Thoracic aorta (tissue), 2 donors: ENCODE data around the gene CXorf65. TPM values are rescaled to one million over a fixed set of nuclear protein-coding genes. Genes with fewer than 3 reads are reported as not detected.
A peak's percentile ranks its signal among the peaks of the same experiment; 100 is the strongest.

Experiments
- ATAC-seq: fragments of 150-250 bp; one replicate; pipeline ENCODE4 v1.8.0; 2017; ENCODE audit warnings: low read depth; ENCODE audit not compliant: insufficient number of reproducible peaks, low FRiP score
- DNase-seq: peaks from one replicate; pipeline ENCODE4 v3.0.0-alpha.2; 2020; ENCODE audit warnings: low spot score
- H3K27ac ChIP-seq, 2 donors: fragments of 200-600 bp; sonication (generic); 1 replicate in 1 of 2; 2 replicates in 1 of 2; pipeline ENCODE4 v1.5.1; 2016; ENCODE audit warnings: mild to moderate bottlenecking in 2 of 2, moderate library complexity in 2 of 2
- H3K27me3 ChIP-seq: fragments of 200-600 bp; sonication (generic); replicated peaks from 2 replicates; pipeline ENCODE4 v1.6.0; 2016; ENCODE audit warnings: mild to moderate bottlenecking; ENCODE audit not compliant: insufficient read depth
- H3K36me3 ChIP-seq: fragments of 200-600 bp; sonication (generic); one replicate; pipeline ENCODE4 v1.5.1; 2016
- H3K4me1 ChIP-seq, 2 donors: fragments of 200-600 bp; sonication (generic); 1 replicate in 1 of 2; 2 replicates in 1 of 2; pipeline versions ENCODE4 v1.5.1 to v1.6.0; 2016; ENCODE audit warnings: low read depth in 2 of 2, mild to moderate bottlenecking in 1 of 2; ENCODE audit not compliant: control insufficient read depth in 1 of 2
- H3K4me3 ChIP-seq: fragments of 200-600 bp; sonication (generic); 2 replicates; pipeline ENCODE4 v1.5.1; 2016; ENCODE audit warnings: mild to moderate bottlenecking
- H3K9me3 ChIP-seq: fragments of 200-600 bp; sonication (generic); 2 replicates; pipeline ENCODE4 v1.5.1; 2016
- total RNA-seq, 2 donors: library from RNA; depleted of rRNA; stranded (reverse); fragments of >200 nt; gene quantifications; one replicate each; pipeline versions ENCODE4 v1.1.0 to v1.2.3, GENCODE V29; 2016
- TF ChIP-seq, protein P1 (sequence below): fragments of 200-600 bp; sonication (generic); IDR thresholded peaks from one replicate; pipeline ENCODE4 v1.5.1; 2019; ENCODE audit warnings: antibody characterized with exemption

The CXorf65 gene
- total RNA-seq, 2 donors from 2014 or later = not detected

DNA sequence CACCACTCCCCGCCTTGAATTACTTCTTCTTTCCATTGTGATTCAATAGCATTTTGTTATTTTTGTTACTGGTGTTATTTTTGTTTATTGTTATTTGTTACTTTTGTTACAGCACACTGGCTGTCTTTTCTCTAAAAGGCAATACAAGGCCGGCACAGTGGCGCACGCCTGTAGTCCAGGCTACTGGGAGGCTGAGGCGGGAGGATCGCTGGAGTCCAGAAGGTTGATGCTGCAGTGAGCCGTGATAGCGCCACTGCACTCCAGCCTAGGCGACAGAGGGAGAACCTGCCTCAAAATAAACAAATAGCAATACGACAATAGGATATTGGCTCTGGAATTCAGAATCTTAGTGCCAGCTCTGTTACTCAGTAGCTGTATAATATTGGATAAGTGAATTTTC lies 10.8 kb upstream of the CXorf65 start:
- H3K4me3 ChIP-seq = peak overlapping the region; percentile 87
- no peaks in the 10 kb centered on the region for H3K9me3 ChIP-seq
- H3K4me1 ChIP-seq = peaks cover 0 to 7% of the 10 kb centered on the region in 2 donors
- no peak for DNase-seq
- no peaks in the 10 kb centered on the region for H3K27me3 ChIP-seq
- no peak for ATAC-seq
- no peak overlapping the region for H3K27ac ChIP-seq
- H3K36me3 ChIP-seq = peaks cover 13% of the 10 kb centered on the region
- TF ChIP-seq, protein P1, sequence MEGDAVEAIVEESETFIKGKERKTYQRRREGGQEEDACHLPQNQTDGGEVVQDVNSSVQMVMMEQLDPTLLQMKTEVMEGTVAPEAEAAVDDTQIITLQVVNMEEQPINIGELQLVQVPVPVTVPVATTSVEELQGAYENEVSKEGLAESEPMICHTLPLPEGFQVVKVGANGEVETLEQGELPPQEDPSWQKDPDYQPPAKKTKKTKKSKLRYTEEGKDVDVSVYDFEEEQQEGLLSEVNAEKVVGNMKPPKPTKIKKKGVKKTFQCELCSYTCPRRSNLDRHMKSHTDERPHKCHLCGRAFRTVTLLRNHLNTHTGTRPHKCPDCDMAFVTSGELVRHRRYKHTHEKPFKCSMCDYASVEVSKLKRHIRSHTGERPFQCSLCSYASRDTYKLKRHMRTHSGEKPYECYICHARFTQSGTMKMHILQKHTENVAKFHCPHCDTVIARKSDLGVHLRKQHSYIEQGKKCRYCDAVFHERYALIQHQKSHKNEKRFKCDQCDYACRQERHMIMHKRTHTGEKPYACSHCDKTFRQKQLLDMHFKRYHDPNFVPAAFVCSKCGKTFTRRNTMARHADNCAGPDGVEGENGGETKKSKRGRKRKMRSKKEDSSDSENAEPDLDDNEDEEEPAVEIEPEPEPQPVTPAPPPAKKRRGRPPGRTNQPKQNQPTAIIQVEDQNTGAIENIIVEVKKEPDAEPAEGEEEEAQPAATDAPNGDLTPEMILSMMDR = no peak

DNA sequence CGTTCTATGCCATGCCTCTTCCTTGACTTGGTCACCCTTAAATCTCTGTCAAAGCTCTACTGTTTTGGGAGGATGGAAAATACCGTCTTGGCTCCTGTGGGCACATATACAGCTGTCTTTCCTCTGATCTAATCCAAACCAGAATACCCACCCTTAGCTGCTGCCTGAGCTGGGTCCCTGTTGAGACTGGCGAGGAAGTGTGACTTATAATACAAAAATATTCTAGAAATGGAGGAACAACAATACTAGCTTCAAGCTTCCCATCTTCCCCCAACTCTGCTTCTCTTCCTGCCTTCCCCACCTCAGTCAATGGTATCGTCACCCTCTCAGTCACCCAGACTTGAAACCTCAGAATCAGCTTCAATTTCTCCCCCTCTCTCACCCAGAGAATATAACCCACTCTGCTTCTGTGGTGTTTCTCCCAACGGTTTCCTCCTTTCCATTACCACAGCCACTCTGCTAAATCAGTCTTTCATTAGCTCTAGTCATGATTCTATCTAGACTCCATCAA lies 5.4 kb upstream of the CXorf65 start:
- no peaks in the 10 kb centered on the region for H3K9me3 ChIP-seq
- no peak for DNase-seq
- no peaks in the 10 kb centered on the region for H3K27me3 ChIP-seq
- TF ChIP-seq, protein P1 = no peak
- H3K4me3 ChIP-seq = peak overlapping the region; percentile 5
- H3K4me1 ChIP-seq = no peaks in the 10 kb centered on the region
- H3K27ac ChIP-seq = no peak overlapping the region
- H3K36me3 ChIP-seq = no peaks in the 10 kb centered on the region
- no peak for ATAC-seq

DNA sequence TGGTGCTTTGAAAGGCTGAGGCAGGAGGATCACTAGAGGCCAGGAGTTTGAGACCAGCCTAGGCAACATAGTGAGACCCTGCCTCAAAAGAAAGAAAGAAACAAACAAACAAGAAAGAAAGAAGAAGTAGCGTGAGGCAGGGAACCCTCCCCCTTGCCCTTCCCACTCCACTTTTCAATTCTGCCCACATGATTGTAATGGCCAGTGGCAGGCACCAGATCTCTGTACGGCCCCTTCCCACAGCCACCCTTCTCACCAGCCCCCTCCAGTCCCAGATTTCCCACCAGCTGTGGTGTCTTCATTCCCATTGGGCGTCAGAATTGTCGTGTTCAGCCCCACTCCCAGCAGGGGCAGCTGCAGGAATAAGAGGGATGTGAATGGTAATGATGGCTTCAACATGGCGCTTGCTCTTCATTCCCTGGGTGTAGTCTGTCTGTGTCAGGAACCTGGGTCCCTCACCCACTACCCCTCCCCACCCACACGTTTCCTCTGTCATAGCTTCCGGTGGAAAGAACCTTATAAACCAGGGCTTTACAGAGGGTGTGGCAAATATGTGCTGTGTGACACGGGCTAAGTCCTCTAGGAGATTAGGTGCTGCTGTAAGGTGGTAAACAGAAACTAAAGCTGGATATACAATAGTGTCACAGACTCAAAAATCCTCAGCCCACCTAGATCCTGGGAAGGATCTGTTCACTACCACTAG lies 4.8 kb upstream of the CXorf65 start, which contains the start of gene IL2RG:
Gene IL2RG (minus strand): TSS at position 437 of the 703 bp plus-strand sequence. CDS start 38 bp downstream, at position 399.
- Histone ChIP-seq H3K27ac (no peak within 1 kb of the TSS), H3K9me3 (no peaks in the 10 kb centered on the region), H3K4me3 (peak within 1 kb of the TSS; percentile 5), H3K27me3 (no peaks in the 10 kb centered on the region), H3K36me3 (no peaks in the 10 kb centered on the region), H3K4me1 (no peaks in the 10 kb centered on the region)
- ATAC-seq (no peak), DNase-seq (no peak)
- TF ChIP-seq, protein P1 = no peak

DNA sequence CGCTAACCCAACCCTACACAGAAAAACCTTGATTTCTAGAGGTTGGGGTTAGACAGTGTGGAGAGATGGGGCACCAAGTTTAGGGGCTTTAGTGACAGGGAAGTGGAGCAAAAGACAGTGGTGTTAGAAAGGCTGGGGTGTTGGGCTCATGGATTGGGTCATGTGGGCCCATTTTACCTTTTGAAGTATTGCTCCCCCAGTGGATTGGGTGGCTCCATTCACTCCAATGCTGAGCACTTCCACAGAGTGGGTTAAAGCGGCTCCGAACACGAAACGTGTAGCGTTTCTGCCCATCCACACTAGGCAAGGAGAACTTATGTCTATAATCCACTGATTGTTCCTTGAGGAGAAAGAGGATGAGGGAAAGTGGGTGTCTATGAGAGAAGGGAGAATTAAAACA lies 2.5 kb upstream of the CXorf65 start:
- no peak for ATAC-seq
- Histone ChIP-seq H3K9me3 (no peaks in the 10 kb centered on the region), H3K4me1 (no peaks in the 10 kb centered on the region), H3K4me3 (no peak overlapping the region), H3K27me3 (no peaks in the 10 kb centered on the region), H3K27ac (no peak overlapping the region), H3K36me3 (no peaks in the 10 kb centered on the region)
- TF ChIP-seq, protein P1 = no peak
- DNase-seq = no peak

DNA sequence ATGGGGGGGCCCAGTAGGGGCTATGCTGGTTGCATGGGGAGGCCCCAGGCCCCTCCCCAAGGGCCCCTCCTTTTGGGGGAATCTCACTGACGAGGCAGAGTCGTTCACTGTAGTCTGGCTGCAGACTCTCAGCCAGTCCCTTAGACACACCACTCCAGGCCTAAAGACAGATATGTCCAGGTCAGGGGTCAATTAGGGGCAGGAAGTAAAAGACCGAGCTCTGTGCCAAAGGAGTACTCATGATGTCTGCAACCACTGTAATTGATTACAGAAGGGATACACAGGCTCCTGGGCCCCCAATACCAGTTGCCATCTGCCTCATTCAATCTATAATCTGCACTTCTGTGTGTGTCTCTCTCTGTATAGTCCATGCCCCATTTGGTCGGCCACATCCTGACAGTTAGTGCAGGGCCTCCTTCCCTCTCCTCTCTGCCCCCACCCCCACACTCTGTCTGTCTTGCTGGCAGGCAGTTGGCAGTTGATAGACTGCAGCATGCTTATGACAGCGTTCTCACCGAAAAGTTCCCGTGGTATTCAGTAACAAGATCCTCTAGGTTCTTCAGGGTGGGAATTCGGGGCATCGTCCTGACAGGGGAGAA lies 1.3 kb upstream of the CXorf65 start:
- no peaks in the 10 kb centered on the region for H3K4me1 ChIP-seq
- no peaks in the 10 kb centered on the region for H3K9me3 ChIP-seq
- no peaks in the 10 kb centered on the region for H3K36me3 ChIP-seq
- TF ChIP-seq, protein P1 = no peak
- H3K27ac ChIP-seq = no peak overlapping the region
- no peak for ATAC-seq
- no peaks in the 10 kb centered on the region for H3K27me3 ChIP-seq
- DNase-seq = no peak
- no peak overlapping the region for H3K4me3 ChIP-seq
